Fibroblast of skin of abdomen (primary cell): ENCODE data around the gene EGF.
"Not testable (repeated sequence)": the region's sequence is repeated elsewhere in the genome, so short reads cannot be mapped to it uniquely, and the experiment has no call there.

Experiments
- DNase-seq: peaks from one replicate; pipeline ENCODE4 v3.0.0-alpha.2; 2013

EGF gene

DNA sequence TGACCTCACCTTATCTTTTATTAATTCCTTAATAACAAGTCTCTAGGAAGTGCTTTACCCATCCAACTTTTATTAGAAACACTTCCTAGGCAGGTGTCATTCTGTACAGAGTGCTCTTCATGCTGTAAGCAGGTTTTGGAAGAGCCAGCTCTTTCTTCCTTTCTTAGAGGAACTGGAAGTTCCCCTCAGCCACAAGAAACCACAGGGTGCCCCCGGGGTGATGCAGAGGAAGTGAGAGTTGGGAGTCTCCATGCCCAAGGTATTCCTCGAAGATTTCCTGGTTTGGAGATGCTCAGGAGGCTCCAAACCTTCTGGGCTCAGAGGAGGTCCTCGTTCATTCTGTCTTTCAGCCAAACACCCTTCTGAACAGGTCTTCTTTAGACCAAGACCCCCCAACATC, 83.8 kb downstream of the EGF start:
- no peak for DNase-seq

- DNase-seq: peak; percentile 61
Observed at GRCh38 chr4:109998867-109999584, 86.3 kb downstream of the EGF start.

DNA sequence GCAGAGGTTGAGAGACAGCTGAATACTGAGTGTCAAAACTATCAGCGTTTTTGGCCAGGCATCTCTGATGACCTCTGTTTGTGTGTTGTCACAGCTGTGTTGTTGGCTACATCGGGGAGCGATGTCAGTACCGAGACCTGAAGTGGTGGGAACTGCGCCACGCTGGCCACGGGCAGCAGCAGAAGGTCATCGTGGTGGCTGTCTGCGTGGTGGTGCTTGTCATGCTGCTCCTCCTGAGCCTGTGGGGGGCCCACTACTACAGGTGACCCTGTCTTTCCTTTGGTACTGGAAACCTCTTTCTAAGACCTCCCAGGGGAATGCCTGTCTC, 86.9 kb downstream of the EGF start:
- DNase-seq: no peak

GRCh38 chr4:110002326-110002725, 89.6 kb downstream of the EGF start:
- DNase-seq: no peak

GRCh38 chr4:110003401-110004187, 90.9 kb downstream of the EGF start:
- DNase-seq: no peak

DNA sequence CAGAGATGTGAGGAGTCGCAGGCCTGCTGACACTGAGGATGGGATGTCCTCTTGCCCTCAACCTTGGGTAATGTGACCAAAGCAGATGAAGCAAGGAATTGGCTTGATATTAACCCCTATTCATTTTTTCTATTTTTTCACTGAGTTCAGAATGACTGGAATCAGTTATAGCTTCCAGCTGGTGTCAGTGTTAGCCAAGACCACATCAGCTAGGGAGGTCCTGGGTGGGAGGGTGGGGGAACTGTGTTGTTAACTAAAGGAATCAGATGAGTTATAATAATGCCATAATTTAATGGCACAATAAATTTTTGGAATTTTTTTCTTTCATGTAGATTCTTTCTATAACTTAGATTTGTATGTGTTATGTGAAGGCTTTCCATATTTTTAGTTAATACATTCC, 91.9 kb downstream of the EGF start:
- no peak for DNase-seq

DNA sequence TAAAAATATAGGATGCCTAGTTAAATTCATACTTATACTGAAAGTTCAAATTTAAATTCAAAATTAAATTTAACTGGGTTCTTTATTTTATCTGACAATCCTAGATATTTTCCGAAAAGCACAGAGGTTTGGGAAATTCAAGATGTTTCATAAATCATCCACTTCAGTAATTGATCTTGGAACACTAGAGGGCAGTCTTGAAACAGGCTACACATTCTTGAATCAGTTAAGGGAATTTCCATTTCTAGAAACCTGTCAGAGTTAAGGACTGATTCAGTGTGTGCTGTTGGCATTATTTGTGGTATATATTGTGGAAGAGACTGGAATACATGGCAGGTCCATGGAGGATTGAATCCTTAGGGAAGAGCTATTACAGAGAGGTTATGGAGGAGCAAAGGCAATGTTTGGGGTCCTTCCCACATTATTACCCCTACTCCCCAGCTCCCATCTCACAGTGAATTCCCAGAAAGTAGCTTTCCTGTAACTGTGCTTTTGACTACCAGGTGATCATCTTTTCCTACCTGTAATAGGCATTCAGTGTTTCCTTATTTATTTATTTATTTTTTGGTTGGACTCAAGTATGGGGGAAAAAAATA, 92.9 kb downstream of the EGF start:
- peak; percentile 68 for DNase-seq

DNA sequence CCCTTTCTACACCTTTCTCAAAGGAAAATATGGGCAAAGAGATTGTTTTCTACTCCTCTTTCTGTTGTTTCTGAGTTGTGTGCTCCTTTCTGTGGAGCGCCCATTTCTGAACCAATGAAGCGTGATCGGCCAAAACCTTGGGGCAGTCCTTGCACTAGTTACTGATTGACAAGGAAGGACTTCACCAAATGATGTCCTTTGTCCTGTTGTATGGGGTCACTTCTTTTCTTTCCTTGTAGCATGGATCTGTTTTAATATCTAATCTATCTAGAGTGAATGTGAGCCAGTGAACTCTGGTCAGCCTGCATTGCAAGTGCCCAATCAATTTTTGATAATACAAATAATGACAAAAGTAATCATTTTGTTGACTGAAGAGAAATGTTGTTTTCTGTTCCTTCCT, 94.5 kb downstream of the EGF start:
- DNase-seq: no peak

- DNase-seq: no peak
Observed at GRCh38 chr4:110008540-110008939, 95.9 kb downstream of the EGF start.

DNA sequence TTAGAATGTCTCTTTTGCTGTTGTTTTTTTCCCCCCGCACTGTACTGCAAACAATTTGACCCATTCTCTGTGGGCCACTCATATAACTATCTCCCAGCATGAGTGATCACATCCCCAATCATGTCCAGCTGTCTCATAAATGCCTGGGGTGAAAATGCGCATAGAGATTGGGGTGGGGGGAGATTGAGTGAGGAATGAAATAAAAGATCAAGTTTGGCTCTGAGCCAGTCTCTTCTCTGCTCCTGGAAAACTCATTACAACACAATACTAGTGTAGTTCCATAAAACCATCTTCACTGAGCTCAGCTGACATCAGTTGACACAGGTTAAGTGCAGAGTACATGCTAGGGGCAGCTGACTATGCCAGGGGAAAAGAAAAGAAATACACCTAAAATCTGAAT, 96.9 kb downstream of the EGF start:
- DNase-seq: no peak

DNA sequence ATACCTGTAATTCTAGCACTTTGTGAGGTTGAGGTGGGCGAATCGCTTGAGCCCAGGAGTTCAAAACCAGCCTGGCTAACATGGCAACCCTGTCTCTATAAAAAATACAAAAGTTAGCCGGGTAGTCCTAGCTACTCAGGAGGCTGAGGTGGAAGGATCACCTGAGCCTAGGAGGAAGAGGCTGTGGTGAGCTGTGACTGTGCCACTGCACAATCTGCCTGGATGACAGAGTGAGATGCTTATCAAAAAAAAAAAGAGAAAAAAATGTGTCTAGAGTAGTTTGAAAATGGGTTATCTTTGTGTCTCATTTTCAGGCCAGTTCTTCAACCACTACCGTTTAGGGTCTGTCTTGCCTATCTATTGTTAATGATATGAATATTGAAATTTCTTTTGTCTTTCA, 98.1 kb downstream of the EGF start:
- DNase-seq: no peak

DNA sequence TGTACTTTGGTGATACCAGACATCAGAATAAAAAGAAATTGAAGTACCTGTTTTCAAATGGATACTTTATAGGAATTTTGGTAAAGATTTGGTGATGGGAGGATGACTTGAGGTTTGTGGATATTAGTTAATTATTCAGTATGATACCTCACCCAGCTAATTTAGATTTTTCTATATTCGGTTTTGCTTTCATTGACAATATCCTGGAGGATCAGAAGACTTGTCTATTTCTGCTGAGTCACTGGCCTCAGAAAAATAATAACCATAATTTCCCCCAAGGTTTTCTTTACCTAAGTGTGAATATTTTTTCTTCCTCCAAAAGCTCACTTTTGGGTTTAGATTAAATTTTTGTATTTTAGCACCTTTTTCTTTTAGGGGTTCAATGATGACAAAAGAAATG, 100.2 kb downstream of the EGF start:
- no peak for DNase-seq

DNA sequence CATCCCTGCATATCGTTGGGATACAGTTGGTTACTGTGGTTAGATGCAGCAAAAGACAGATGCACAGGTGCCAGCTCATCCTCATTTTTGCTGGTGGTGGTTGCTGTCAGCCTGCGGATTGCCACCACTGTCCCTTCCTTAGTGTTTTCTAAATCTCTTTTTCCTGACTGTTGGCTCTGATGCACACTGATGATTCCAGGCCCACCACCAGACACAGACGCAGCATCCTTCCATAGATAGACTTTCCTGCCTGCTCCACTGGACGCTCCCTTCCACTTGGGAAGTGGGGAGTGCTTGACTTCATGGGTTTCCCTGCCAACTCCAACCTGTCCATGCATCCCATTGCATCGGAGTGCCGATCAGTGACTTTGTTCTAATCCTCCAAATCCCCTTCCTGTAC, 101.5 kb downstream of the EGF start:
- no peak for DNase-seq

DNA sequence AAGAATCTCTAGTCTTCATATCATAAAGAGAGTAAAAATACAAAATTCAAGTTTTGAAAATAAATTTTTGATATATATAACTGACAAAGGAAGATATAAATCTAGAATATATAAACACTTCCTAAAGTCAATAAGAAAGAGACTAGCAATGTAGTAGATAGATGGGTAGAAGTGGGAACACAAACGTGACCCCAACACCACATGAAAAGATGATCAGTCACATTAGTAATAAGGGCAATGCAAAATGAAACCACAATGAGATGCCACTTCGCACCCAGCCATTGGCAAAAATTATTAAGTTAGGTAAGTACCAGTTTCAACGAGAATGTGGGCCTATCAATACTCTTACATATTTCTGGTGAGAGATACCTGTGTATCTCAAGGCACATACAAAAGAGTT, 106.5 kb downstream of the EGF start:
- DNase-seq: no peak

DNA sequence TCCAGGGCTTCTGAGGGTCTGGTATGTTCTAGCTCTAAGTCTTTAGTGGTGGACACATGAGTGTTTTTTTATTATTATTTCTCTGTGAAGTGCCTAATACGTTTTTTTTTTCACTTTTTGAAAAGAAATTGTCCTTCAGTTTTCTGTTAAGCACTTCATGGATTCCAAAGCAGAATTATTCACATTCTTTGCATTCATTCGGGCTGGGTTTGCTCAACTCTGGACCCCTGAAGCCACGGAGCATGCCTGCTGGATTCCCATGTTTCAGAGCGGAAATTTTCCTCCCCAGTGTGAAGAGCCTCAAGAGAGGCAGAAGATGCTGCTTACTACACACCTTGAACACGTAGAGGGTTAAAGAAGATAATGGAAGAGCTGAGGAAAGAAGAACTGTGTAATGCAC, 107.5 kb downstream of the EGF start:
- DNase-seq: peak; percentile 71

DNA sequence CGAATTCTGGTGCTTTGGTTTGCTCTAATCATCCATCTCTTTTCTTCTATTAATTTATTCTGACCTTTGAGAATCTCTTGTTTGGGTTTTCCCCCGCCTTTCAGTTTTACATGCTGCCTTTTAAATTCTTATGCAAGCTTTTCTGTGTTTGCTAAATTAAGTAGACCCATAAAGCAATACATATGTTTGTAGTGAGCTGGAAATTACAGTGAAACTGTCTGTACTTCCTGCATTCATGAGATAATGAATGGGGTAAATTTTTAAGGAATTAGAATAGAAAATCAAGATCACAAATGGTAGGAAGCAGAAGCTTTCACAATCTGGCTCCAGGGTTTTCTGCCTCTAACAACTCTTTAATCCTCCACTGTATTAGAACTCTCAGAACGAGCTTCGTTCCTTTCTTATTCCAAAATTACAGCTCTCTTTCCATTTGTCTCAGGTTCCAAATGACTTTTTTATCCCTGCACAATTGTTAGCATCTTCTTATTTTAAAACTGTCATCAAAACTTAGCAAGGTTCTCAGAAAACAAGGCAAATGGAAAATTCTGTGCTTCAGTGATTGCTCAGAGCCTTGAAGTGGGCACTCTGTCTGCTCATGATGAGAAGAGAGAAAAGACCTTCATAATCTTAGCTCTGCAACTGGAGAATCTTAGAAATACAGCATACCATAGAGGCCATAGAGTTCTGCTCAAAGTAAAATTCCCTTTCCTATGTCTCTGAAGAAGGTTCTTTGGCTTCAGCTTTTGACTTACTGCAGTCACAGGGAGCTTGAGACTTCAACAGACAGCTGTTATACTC, 108.2 kb downstream of the EGF start:
- peak; percentile 28 for DNase-seq

DNA sequence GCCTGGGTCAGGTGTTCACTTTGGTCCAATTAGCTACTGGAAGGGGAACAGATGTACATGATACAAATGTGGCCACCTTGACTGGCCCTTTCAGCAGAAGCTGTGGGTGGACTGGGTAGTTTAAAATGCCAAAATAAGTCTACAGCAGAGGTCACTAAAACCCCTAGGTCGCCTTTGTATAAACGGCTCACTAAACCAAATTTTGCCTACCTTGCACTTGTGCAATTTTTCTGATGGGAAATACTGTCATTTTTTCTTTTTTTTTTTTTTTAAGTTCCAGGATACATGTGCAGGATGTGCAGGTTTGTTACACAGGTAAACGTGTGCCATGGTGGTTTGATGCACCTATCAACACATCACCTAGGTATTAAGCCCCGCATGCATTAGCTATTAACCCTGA, 109.8 kb downstream of the EGF start:
- DNase-seq: no peak

GRCh38 chr4:110025056-110025455, 112.4 kb downstream of the EGF start:
- no peak for DNase-seq

DNA sequence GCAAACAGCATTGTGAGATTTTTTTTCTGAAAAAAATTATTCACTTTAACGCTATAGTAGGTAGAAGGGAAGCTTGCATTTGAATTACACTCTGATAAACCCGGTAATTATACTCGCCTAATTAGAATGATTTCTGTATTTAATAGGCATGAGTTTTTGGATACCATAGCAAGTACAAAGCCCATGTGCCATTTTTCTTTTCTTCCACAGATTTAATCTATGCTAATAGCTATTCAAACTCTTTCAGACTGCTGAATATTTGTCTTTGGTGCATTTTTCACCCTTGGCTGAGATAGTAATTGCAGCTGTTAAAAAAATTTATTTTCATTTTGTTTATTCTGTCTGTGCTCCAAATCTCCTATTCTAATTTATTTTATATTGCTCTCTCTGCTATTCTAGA, 113.0 kb downstream of the EGF start:
- DNase-seq: no peak

DNA sequence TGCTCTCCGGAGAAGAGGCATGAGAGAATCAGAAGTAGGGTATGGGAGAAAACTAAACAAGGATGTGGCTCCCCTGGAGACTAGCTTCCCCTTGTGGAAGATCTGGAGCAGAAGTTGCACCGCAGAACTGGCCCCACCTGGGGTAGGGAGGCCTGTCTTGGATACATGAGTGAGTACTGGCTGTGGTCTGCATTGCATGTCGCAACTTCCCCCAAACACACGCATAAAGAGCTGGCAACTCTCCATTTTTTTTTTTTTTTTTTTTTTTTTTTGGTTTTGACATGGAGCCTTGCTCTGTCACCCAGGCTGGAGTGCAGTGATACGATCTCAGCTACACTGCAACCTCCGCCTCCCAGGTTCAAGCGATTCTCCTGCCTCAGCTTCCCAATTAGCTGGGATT, 119.9 kb downstream of the EGF start:
- DNase-seq: peak; percentile 33

- DNase-seq: no peak
Observed at GRCh38 chr4:110033355-110034025, 120.8 kb downstream of the EGF start.

GRCh38 chr4:110034026-110034393, 121.3 kb downstream of the EGF start:
- no peak for DNase-seq

- not testable (repeated sequence) for DNase-seq
Observed at GRCh38 chr4:110039164-110039563, 126.5 kb downstream of the EGF start.
